NCI-H146 treated with DMSO at 0.1 percent for 48 hours (cell line): ENCODE measurements around the gene PPP1R16B.
A peak's percentile ranks its signal among the peaks of the same experiment; 100 is the strongest.
"Not testable (repeated sequence)": the region's sequence is repeated elsewhere in the genome, so short reads cannot be mapped to it uniquely, and the experiment has no call there.

Source experiments
- DNase-seq: peaks from one replicate; lab custom pipeline; 2025; ENCODE audit not compliant: unreplicated experiment; lab: John Stamatoyannopoulos, UW

Gene PPP1R16B

DNA sequence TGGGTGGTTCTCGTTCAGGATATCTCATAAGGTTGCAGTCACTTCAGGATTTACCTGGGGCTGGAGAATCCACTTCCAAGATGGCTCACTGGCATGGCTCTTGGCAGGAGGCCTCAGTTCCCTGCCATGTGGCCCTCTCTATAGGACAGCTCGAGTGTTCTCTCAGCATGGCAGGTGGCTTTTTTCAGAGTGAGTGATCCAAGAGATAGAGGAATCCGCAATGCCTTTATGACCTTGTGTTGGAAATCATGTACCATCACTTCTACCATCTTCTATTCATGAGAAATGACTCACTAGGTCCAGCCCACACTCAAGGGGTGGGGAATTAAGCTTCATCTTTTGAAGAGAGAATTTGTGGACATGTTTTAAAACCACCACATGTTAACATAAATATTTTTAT is 37.8 kb downstream of the PPP1R16B start:
- no peak for DNase-seq

DNA sequence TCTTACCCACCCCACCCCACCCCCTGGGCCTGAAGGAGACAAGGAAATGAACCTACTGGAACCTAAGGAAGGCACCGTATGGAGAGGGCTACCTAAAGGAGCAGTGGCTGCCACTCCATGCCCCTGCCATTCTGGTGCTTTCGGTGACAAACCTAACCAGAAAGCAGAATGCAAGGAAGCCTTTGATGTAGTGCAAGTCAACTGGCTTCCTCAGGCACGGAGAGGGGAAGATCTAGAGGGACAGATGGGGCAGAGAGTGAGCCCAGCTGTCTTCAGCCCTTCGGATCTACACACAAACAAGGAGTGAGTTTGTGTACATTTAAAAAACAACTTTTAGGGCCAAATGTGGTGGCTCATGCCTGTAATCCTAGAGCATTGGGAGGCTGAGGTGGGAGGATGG is 39.5 kb downstream of the PPP1R16B start:
- no peak for DNase-seq

DNA sequence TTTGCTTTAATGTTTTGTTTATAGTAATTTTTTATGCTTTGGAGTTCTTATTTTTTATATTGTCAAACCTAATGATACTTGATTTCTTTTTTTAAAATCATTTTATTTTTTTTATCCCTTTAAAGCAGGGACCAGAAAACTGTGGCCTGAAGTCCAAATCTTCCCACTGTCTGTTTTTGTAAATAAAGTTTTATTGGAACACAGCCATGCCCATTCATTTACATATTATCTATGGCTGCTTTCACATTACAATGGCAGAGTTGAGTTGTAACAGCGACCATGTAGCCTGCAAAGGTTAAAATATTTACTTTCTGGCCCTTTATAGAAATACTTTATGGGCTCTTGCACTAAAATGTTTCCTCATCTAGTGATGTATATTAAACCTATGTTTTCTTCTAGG is 42.3 kb downstream of the PPP1R16B start:
- DNase-seq = no peak

DNA sequence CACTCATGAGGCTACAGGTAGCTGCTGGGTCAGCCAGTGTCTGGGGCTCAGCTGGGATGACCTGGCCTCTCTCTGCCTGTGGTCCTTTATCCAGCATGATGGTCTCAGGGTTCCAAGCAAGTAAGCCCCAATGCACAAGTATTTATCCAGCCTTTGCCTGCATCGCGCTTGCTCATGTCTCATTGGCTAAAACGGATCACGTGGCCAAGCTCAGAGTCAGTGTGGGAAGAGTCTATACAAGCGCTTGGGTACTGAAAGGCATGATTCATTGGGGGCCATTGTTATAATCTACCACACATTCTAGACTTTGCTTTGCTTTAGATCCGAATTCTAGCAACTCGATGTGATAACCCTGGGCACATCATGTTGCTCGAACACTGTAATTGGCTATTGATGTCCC is 48.3 kb downstream of the PPP1R16B start:
- DNase-seq = no peak

DNA sequence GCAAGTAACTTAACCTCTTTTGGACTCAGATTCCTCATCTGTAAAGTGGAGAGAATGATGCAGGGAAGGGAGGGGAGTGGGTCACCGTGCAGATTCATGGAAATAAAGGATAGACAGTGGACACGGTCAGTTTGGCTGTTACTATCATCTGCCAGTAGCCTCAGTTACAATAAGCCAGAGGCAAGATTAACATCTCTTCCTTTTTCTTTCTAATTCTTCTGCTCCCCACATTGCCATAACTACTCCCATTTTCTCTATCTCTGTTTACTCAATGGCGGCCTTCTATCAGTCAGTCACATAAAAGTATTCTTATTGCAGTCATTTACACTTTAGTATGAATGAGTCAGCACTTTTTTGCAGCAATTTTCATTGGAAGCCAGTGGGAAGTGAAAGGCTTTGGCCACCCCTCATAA is 49.2 kb downstream of the PPP1R16B start:
- no peak for DNase-seq

DNA sequence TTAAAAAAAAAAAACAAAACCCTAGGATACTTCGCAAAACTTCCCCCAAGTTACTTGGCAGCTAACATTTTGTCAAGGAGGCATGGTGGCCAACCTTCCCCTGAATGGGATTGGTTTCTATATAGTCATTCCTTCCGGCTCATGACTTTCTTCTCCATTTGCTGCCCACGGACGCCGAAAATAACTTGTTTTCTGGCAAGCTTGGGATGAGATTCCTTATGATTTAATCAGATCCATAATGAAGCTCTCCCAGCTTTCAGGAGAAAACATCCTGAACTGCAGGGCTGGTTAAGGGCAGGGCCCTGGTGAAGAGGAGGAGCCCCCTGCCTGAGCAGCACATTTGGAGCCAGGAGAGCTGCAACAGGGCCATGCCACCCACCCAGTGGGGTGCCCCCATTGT is 49.9 kb downstream of the PPP1R16B start:
- DNase-seq = no peak

DNA sequence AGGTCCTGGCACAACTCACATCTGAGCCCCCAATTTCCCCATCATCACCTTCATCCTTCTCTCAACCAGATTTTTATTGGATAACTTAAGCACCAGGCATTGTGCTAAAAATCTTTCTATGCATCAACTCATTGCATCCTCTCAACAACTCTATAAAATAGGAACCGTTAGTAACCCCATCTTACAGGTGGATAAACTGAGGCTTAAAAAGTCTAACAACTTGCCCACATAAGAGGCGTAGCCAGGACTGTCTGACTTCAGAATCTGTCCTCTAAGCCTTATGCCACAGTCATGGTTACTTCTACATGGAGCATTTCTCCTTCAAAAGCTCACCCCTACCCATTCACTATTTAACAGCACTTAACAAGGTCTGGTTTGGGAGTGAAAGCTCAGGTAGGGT is 51.1 kb downstream of the PPP1R16B start:
- DNase-seq = no peak

DNA sequence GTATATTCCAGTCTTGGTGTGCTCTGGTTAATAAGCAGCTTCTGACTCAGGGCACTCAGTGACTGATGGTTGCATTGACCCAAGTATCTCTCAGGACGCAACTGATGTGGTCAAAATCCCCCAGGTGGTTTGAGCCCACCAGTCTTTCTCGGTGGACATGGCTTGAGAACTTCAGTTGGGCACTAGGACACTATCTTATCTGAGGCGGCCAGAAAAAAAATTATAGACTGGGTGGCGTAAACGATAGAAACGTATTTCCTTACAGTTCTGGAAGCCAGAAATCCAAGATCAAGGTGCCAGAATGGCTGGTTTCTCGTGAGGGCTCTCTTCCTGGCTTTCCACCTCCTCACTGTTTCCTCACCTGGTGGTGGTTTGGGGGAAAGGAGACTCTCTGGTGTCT is 52.2 kb downstream of the PPP1R16B start:
- no peak for DNase-seq

DNA sequence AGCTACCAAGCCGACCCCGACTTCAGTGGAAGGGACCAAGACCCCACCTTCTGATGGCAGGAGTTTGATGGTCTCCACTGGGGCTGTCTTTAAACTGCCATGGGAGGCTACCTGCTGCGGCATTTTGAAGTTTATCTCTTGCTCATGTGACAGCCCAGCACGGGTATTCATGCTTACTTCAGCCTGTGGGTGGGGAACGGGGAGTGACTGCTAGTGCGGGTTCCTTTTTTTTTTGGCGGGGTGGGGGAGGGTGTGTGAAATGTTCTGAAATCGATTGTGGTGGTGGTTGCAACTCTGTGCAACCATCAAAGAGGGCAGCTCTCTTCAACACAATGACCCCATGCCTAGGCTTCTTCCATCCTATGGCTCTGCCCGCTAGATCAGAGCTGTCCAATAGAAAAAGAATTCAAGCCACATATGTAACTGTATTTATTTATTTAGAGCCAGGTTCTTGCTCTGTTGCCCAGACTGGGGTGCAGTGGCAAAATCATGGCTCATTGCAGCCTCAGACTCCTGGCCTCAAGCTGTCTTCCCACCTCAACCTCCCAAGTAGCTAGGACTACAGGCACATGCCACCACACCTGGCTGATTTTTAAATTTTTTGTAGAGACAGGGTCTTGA is 53.7 kb downstream of the PPP1R16B start:
- no peak for DNase-seq

DNA sequence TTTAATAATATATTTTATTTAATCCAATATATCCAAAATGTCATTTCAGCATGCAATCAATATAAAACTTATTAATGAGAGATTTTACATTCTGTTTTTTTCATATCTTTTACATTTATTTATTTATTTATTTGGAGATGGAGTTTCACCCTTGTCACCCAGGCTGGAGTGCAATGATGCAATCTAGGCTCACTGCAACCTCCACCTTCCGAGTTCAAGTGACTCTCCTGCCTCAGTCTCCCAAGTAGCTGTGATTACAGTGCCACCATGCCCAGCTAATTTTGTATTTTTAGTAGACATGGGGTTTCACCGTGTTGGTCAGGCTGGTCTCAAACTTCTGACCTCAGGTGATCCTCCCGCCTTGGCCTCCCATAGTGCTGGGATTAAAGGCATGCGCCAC is 54.4 kb downstream of the PPP1R16B start:
- not testable (repeated sequence) for DNase-seq

DNA sequence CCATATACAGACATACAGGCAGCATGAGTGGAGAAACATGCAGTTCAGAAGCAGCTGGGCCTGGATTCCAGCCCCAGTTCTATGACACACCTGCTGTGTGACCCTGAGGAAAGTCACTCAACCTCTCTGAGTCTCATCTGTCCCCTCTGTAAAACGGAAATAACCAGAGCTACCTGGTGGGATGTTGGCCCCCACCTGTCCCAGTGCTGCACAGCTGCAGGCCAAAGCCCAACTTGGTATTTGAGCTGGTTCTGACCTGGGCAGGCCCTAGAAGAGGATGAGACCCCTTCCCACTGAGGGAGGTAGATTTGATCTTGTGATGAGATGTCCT is 55.5 kb downstream of the PPP1R16B start:
- no peak for DNase-seq

DNA sequence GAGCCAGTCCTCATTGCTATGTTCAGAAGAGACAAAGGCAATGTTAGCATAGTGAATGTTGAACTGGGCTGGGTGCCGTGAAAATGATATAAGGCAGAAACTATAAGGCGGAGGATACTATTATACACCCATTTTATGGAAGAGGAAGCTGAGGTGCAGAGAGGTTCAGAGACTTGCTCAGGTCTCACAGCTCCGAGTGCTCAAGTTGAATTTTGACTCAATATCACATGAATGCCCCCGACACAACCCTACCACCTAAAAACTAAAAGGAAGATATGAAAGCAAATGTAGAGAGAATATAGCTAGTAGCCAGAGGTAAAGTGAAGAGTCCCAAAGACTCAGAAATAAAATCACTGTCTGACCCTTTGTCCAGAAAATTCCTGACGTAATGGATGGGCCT is 56.7 kb downstream of the PPP1R16B start:
- no peak for DNase-seq

DNA sequence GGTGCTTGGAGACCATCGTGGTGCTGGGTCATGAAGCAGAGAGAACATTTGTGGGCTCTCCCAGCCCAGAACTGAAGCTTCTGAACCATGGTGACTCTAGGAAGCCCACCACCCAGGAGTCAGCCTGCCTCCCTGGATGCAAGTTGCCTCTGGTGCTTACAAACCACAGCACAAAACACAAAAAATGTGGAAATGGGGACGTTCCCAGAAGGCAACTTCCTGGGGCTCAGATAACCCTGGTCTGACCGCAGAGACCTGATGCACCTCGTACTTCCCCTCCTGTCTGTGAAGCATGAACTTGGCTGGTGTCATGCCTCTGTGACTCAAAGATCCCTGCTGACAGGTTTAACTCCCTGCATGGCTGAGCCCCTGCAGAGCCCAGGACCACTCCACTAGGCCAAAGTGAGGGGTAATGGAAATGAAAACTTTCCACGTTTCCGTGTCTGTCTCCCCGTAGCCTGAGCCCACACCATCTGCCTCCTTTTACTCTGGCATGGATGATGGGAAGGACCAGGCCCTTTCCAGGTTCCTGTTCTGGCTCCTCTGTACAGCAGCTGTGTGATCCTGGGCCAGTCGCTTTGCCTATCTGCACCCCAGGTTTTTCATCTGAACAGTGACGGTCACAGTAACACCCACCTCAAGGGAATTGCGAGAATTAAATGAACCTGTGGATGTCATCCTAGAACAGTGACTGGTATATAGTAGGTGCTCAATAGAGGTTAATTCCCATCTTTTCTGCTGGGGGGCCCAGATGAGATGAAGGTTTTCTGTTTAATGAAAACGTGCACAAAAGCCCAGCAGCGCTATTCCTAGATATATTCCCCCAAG is 57.7 kb downstream of the PPP1R16B start:
- no peak for DNase-seq

DNA sequence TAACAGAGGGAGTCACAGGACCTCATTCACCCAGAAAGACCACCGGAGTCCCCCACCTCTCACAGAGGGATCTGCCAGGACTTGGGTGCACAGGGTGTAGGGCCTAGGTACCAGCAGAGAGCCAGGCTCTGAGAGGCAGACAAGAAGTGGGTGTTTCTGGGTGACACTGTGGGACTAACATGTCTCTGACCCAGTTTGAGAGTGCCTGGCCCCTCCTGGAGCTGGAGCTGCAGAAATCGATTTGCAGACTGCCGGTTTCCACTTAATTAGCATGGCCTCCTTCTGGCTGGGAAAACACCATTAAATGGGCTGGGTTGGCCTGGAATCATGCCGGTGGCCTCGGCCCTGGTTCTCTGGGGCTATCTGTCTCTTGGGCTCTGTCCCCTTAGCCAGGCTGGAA is 59.2 kb downstream of the PPP1R16B start:
- peak; percentile 49 for DNase-seq

DNA sequence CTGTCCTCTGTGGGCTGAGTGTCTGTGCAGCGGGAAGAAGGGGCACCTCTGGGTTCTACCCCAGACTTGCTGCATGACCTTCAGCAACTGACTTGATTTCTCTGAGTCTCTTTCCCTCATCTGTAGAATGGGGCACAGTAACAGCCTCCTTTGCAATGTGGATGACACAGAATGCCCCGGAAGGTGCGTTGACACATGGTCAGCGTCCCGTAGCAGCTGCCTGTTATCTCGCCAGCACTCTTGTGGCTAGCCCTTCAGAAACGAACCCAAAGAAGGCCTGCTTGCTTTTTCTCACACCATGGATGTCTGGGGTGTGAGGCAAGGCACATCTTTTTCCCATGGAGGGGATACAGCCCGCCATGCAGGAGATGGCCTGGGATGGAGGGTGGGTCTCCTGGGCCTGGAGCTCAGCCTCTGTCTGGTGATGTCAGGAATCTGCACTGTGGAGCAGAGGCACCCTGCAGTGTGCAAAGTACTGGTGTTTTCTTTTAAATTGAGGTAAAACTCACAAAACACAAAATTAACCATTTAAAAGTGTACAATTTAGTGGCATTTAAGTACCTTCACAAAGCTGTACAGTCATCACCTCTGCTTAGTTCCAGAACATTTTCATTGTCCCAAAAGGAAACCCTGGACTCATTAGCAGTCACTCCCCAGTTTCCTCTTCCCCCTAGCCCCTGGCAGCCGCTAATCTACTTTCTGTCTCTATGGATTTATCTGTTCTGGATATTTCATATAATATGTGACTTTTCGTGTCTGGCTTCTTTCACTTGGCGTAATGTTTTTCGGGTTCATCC is 61.0 kb downstream of the PPP1R16B start:
- DNase-seq = no peak

DNA sequence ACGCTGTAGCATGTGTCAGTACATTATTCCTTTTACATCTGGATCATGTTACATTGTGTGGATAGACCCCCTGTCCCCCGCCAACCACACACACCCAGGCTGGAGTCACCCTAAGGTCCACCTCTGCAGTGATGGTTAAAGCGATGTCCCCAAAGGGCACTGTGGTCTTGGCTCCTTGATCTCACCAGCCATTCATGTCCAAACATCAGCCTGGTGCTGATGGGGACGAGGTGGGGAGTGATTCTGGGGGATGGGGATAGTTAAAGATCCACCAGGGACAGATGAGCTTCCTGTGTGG is 61.5 kb downstream of the PPP1R16B start:
- DNase-seq = no peak

DNA sequence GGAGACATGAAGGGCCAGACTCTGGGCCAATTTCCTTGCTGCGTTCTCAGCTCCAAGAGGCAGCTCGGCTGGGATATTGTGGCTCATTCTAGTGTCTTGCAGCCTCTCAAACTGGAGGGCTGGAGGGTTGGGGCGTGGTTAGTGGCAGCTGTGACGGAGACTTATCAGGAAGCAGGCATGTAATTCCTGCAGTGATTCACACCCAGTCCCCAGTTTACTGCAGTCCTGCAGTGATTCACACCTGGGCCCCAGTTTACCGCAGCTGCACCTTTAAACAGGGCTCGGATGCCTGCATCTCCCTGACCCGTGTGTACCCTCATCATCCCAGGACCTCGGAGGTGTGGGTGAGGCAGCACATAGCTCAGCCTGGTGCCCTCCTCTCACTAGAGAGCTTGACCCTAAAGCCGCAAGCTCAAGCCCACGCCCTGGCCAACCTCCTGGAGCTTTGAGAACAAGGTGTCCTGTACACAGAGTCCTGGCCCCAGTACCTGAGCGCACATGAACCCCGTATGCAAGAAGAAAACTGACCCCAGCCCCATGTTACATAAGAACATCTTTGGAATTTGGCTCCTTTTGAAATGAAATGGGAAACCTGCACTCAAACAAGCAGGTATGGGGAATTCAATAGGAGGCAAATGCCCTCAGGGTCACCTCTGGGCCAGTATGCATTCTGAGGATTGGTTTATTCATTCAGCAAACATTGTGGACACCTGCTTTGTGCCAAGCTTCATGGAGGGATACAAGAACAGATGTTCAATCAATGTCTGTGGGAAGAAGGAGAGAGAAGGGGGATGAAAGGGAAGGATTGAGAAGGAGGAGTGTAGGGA is 65.4 kb downstream of the PPP1R16B start:
- peak; percentile 79 for DNase-seq

DNA sequence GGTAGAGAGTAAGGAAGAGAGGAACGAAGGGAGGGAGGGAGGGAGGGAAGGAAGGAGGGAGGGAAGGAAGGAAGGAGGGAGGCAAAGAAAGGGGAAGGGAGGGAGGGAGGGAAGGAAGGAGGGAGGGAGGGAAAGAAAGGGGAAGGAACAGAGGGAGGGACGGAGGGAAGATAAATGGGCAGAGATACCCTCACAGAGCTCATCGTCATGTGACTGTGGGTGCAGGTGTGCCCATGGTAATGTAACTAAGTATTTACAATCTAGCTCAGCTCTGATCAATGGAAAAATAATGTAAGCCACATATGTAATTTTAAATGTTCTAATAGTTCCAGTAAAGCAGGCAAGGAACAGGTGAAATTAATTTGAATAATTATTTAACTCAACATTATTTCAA is 66.1 kb downstream of the PPP1R16B start:
- DNase-seq = no peak

DNA sequence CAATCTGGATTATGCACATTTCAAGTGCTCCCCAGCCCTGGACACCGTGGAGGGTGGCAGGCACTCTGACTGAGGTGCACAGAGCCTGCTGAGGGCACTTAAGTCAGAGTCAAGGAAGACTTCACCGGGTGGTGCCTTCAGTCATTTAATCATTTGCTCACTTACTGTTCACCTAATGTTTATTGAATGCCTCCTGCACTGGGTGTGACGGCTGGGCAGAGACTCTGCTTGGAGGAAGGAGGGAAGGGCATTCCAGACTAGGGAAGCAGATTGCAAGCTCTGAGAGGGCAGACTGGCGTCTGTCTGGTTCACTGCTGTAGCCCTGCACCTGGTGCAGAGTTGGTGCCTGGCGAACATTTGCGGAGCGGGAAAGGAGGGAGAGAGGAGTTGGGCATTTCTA is 66.5 kb downstream of the PPP1R16B start:
- DNase-seq = no peak

DNA sequence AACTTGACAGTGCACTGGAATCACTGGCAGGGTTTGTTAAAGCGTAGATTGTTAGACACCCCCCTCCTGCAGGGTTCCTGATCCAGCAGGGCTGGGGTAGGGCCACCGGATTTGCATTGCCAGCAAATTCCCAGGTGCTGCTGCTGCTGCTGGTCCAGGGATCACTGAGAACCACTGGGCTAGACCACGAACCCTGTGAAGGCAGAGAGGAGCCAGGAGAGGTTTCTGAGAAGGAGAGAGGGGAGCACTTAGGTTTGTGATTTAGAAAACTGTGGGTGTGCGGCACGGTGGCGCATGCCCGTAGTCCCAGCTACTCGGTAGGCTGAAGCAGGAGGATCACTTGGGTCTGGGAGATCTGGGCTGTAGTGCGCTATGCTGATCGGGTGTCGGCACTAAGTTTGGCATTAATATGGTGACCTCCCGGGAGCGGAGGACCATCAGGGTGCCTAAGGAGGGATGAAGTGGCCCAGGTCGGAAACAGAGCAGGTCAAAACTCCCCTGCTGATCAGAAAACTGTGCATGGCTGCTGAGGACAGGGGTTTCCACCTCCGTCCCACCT is 67.1 kb downstream of the PPP1R16B start:
- no peak for DNase-seq

DNA sequence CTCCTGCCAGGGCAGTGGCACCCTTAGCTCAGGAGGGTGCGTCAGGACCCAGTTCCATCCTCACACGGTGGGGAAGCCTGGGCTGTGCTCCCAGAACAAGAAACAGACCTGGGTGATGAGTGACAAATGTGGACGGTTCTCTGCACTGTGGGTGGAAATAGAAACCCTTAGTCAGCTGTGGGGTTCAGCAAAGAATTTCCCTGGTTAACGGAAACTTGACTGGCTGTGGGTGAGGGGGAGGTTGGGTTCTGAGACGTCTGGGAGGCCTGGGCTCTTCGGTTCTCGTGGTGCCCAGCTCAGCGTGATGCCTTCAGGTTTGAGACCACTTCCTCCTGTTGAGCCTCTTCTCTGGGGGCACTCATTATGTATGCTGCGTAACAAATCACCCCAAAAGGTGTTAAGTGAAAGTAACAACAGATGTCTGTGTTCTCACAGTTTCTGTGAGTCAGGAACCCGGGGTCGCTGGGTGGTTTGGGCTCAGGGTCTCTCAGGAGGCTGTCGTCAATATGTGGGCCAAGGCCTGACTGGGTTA is 67.6 kb downstream of the PPP1R16B start:
- no peak for DNase-seq
